Rectal smooth muscle tissue (tissue), 1 donor: ENCODE data around the gene CASKIN1.

Experiments
- H3K27ac ChIP-seq: one replicate; pipeline ENCODE4 v1.7.0; 2013; ENCODE audit warnings: low read depth, low read length, inconsistent platforms
- H3K27me3 ChIP-seq: one replicate; pipeline ENCODE4 v1.7.0; 2013; ENCODE audit warnings: low read length; ENCODE audit not compliant: control insufficient read depth, insufficient read depth
- H3K36me3 ChIP-seq: one replicate; pipeline ENCODE4 v1.7.0; 2013; ENCODE audit warnings: low read length; ENCODE audit not compliant: control insufficient read depth, insufficient read depth
- H3K4me1 ChIP-seq: one replicate; pipeline ENCODE4 v1.7.0; 2013; ENCODE audit warnings: low read length; ENCODE audit not compliant: control insufficient read depth, insufficient read depth
- H3K4me3 ChIP-seq: one replicate; pipeline ENCODE4 v1.7.0; 2013; ENCODE audit warnings: low read length
- H3K9ac ChIP-seq: one replicate; pipeline ENCODE4 v1.7.0; 2013; ENCODE audit warnings: low read length

CASKIN1 gene

GRCh38 chr16:2229091-2229490 is 32.7 kb upstream of the CASKIN1 start:
- no peak overlapping the region for H3K27ac ChIP-seq
- no peak overlapping the region for H3K9ac ChIP-seq
- peaks cover 4% of the 10 kb centered on the region for H3K27me3 ChIP-seq
- H3K36me3 ChIP-seq: peaks cover 40% of the 10 kb centered on the region
- H3K4me1 ChIP-seq: peaks cover 6% of the 10 kb centered on the region
- no peak overlapping the region for H3K4me3 ChIP-seq

- Histone ChIP-seq H3K27me3 (peaks cover 4% of the 10 kb centered on the region), H3K27ac (no peak overlapping the region), H3K9ac (no peak overlapping the region), H3K4me3 (no peak overlapping the region), H3K36me3 (peaks cover 35% of the 10 kb centered on the region), H3K4me1 (peaks cover 6% of the 10 kb centered on the region)
Measured at GRCh38 chr16:2228161-2228824, 31.9 kb upstream of the CASKIN1 start.

- Histone ChIP-seq H3K9ac (no peak overlapping the region), H3K27me3 (peaks cover 4% of the 10 kb centered on the region), H3K36me3 (peaks cover 22% of the 10 kb centered on the region), H3K27ac (no peak overlapping the region), H3K4me3 (no peak overlapping the region), H3K4me1 (peaks cover 6% of the 10 kb centered on the region)
Measured at GRCh38 chr16:2226918-2227317, 30.5 kb upstream of the CASKIN1 start.

- Histone ChIP-seq H3K9ac (no peak overlapping the region), H3K4me1 (peaks cover 6% of the 10 kb centered on the region), H3K27me3 (peaks cover 4% of the 10 kb centered on the region), H3K27ac (no peak overlapping the region), H3K4me3 (no peak overlapping the region), H3K36me3 (peaks cover 16% of the 10 kb centered on the region)
Measured at GRCh38 chr16:2226245-2226793, 29.9 kb upstream of the CASKIN1 start.

GRCh38 chr16:2223942-2224486 is 27.6 kb upstream of the CASKIN1 start:
- H3K9ac ChIP-seq: peak overlapping the region; percentile 90
- peak overlapping the region; percentile 81 for H3K27ac ChIP-seq
- H3K36me3 ChIP-seq: peaks cover 6% of the 10 kb centered on the region
- H3K4me1 ChIP-seq: peaks cover 6% of the 10 kb centered on the region
- no peaks in the 10 kb centered on the region for H3K27me3 ChIP-seq
- peak overlapping the region; percentile 93 for H3K4me3 ChIP-seq

GRCh38 chr16:2223221-2223941 is 27.0 kb upstream of the CASKIN1 start, which contains the start of gene E4F1:
Gene E4F1 (plus strand): TSS chr16:2223591. CDS start chr16:2223614, 23 bp downstream.
- H3K4me3 ChIP-seq: peak within 1 kb of the TSS; percentile 93
- peak within 1 kb of the TSS; percentile 81 for H3K27ac ChIP-seq
- no peaks in the 10 kb centered on the region for H3K27me3 ChIP-seq
- H3K9ac ChIP-seq: peak within 1 kb of the TSS; percentile 90
- peaks cover 4% of the 10 kb centered on the region for H3K36me3 ChIP-seq
- H3K4me1 ChIP-seq: peaks cover 6% of the 10 kb centered on the region

GRCh38 chr16:2216330-2216729 is 19.9 kb upstream of the CASKIN1 start:
- H3K36me3 ChIP-seq: no peaks in the 10 kb centered on the region
- no peak overlapping the region for H3K4me3 ChIP-seq
- H3K9ac ChIP-seq: no peak overlapping the region
- H3K4me1 ChIP-seq: peaks cover 8% of the 10 kb centered on the region
- H3K27me3 ChIP-seq: no peaks in the 10 kb centered on the region
- no peak overlapping the region for H3K27ac ChIP-seq

GRCh38 chr16:2214719-2214968 is 18.2 kb upstream of the CASKIN1 start, which contains the start of gene PGP:
Gene PGP (minus strand): TSS chr16:2214840. CDS start chr16:2214777, 63 bp downstream.
- H3K4me3 ChIP-seq: peak within 1 kb of the TSS; percentile 93
- H3K27me3 ChIP-seq: no peaks in the 10 kb centered on the region
- peak within 1 kb of the TSS; percentile 83 for H3K9ac ChIP-seq
- peak within 1 kb of the TSS; percentile 94 for H3K27ac ChIP-seq
- no peaks in the 10 kb centered on the region for H3K36me3 ChIP-seq
- H3K4me1 ChIP-seq: peaks cover 8% of the 10 kb centered on the region

GRCh38 chr16:2213817-2214718 is 17.7 kb upstream of the CASKIN1 start:
- H3K27me3 ChIP-seq: no peaks in the 10 kb centered on the region
- peaks cover 8% of the 10 kb centered on the region for H3K4me1 ChIP-seq
- peak overlapping the region; percentile 79 for H3K27ac ChIP-seq
- H3K9ac ChIP-seq: peak overlapping the region; percentile 73
- H3K4me3 ChIP-seq: peak overlapping the region; percentile 86
- H3K36me3 ChIP-seq: no peaks in the 10 kb centered on the region

- Histone ChIP-seq H3K27me3 (no peaks in the 10 kb centered on the region), H3K9ac (no peak overlapping the region), H3K36me3 (peaks cover 7% of the 10 kb centered on the region), H3K27ac (no peak overlapping the region), H3K4me1 (peaks cover 8% of the 10 kb centered on the region), H3K4me3 (peak overlapping the region; percentile 86)
Measured at GRCh38 chr16:2212362-2213324, 16.2 kb upstream of the CASKIN1 start.

- Histone ChIP-seq H3K4me3 (no peak overlapping the region), H3K27ac (no peak overlapping the region), H3K4me1 (peaks cover 8% of the 10 kb centered on the region)
Measured at GRCh38 chr16:2211923-2212347, 15.5 kb upstream of the CASKIN1 start.

More at GRCh38 chr16:2211923-2212347, 15.5 kb upstream of the CASKIN1 start:
- Histone ChIP-seq H3K9ac (no peak overlapping the region), H3K27me3 (no peaks in the 10 kb centered on the region), H3K36me3 (peaks cover 13% of the 10 kb centered on the region)
